IPS-18a (cell line): ENCODE measurements around the gene SMIM32.

Experiments
- H3K27ac ChIP-seq: one replicate; pipeline ENCODE4 v1.5.1; 2013; ENCODE audit warnings: low read length
- H3K27me3 ChIP-seq: one replicate; pipeline ENCODE4 v1.6.1; 2013; ENCODE audit warnings: mild to moderate bottlenecking, low read length; ENCODE audit not compliant: control insufficient read depth, insufficient read depth
- H3K36me3 ChIP-seq: one replicate; pipeline ENCODE4 v1.6.1; 2013; ENCODE audit warnings: low read depth, low read length; ENCODE audit not compliant: control insufficient read depth
- H3K4me1 ChIP-seq: one replicate; pipeline ENCODE4 v1.6.1; 2013; ENCODE audit warnings: low read depth, low read length; ENCODE audit not compliant: control insufficient read depth
- H3K4me3 ChIP-seq: one replicate; pipeline ENCODE4 v1.5.1; 2013; ENCODE audit warnings: low read length
- H3K9ac ChIP-seq: one replicate; pipeline ENCODE4 v1.6.1; 2013; ENCODE audit warnings: mild to moderate bottlenecking, low read length, moderate library complexity
- H3K9me3 ChIP-seq: one replicate; pipeline ENCODE4 v1.6.1; 2013; ENCODE audit warnings: low read depth, low read length; ENCODE audit not compliant: control insufficient read depth

SMIM32 gene

GRCh38 chr5:136174021-136174659, 18.8 kb downstream of the SMIM32 start:
- H3K4me1 ChIP-seq = no peaks in the 10 kb centered on the region
- no peaks in the 10 kb centered on the region for H3K27me3 ChIP-seq
- H3K9me3 ChIP-seq = no peaks in the 10 kb centered on the region
- H3K27ac ChIP-seq = no peak overlapping the region
- H3K36me3 ChIP-seq = peaks cover 37% of the 10 kb centered on the region
- no peak overlapping the region for H3K9ac ChIP-seq
- no peak overlapping the region for H3K4me3 ChIP-seq

- Histone ChIP-seq H3K9ac (no peak overlapping the region), H3K36me3 (peaks cover 30% of the 10 kb centered on the region), H3K4me3 (no peak overlapping the region), H3K27me3 (no peaks in the 10 kb centered on the region), H3K27ac (no peak overlapping the region), H3K4me1 (no peaks in the 10 kb centered on the region), H3K9me3 (no peaks in the 10 kb centered on the region)
Observed at GRCh38 chr5:136169218-136169617, 23.7 kb downstream of the SMIM32 start.

- Histone ChIP-seq H3K9me3 (no peaks in the 10 kb centered on the region), H3K36me3 (peaks cover 38% of the 10 kb centered on the region), H3K27ac (no peak overlapping the region), H3K4me3 (no peak overlapping the region), H3K9ac (no peak overlapping the region), H3K27me3 (no peaks in the 10 kb centered on the region), H3K4me1 (no peaks in the 10 kb centered on the region)
Observed at GRCh38 chr5:136166909-136167308, 26.1 kb downstream of the SMIM32 start.

- Histone ChIP-seq H3K9ac (no peak overlapping the region), H3K27me3 (no peaks in the 10 kb centered on the region), H3K9me3 (no peaks in the 10 kb centered on the region), H3K4me3 (no peak overlapping the region), H3K27ac (no peak overlapping the region), H3K4me1 (no peaks in the 10 kb centered on the region), H3K36me3 (peaks cover 48% of the 10 kb centered on the region)
Observed at GRCh38 chr5:136164226-136164625, 28.7 kb downstream of the SMIM32 start.

GRCh38 chr5:136162008-136162407, 31.0 kb downstream of the SMIM32 start:
- no peaks in the 10 kb centered on the region for H3K9me3 ChIP-seq
- no peak overlapping the region for H3K27ac ChIP-seq
- peaks cover 42% of the 10 kb centered on the region for H3K36me3 ChIP-seq
- H3K4me1 ChIP-seq = no peaks in the 10 kb centered on the region
- no peak overlapping the region for H3K9ac ChIP-seq
- H3K27me3 ChIP-seq = no peaks in the 10 kb centered on the region
- no peak overlapping the region for H3K4me3 ChIP-seq

- no peak overlapping the region for H3K27ac ChIP-seq
- H3K9me3 ChIP-seq = no peaks in the 10 kb centered on the region
Observed at GRCh38 chr5:136159457-136159856, 33.5 kb downstream of the SMIM32 start.

GRCh38 chr5:136157514-136157913, 35.4 kb downstream of the SMIM32 start:
- no peak overlapping the region for H3K27ac ChIP-seq
- no peaks in the 10 kb centered on the region for H3K9me3 ChIP-seq
- H3K4me1 ChIP-seq = no peaks in the 10 kb centered on the region
- no peak overlapping the region for H3K9ac ChIP-seq
- H3K36me3 ChIP-seq = peaks cover 51% of the 10 kb centered on the region
- no peak overlapping the region for H3K4me3 ChIP-seq
- no peaks in the 10 kb centered on the region for H3K27me3 ChIP-seq

More at GRCh38 chr5:136159457-136159856, 33.5 kb downstream of the SMIM32 start:
- Histone ChIP-seq H3K4me3 (no peak overlapping the region), H3K4me1 (no peaks in the 10 kb centered on the region), H3K36me3 (peaks cover 57% of the 10 kb centered on the region), H3K27me3 (no peaks in the 10 kb centered on the region), H3K9ac (no peak overlapping the region)

GRCh38 chr5:136155761-136156160, 37.2 kb downstream of the SMIM32 start:
- H3K4me1 ChIP-seq = no peaks in the 10 kb centered on the region
- H3K4me3 ChIP-seq = no peak overlapping the region
- H3K9ac ChIP-seq = no peak overlapping the region
- H3K9me3 ChIP-seq = no peaks in the 10 kb centered on the region
- H3K27ac ChIP-seq = no peak overlapping the region
- H3K36me3 ChIP-seq = peaks cover 43% of the 10 kb centered on the region
- no peaks in the 10 kb centered on the region for H3K27me3 ChIP-seq

- no peak overlapping the region for H3K27ac ChIP-seq
- H3K4me1 ChIP-seq = no peaks in the 10 kb centered on the region
- H3K4me3 ChIP-seq = no peak overlapping the region
- no peaks in the 10 kb centered on the region for H3K27me3 ChIP-seq
- peaks cover 36% of the 10 kb centered on the region for H3K36me3 ChIP-seq
- no peak overlapping the region for H3K9ac ChIP-seq
- H3K9me3 ChIP-seq = no peaks in the 10 kb centered on the region
Observed at GRCh38 chr5:136155078-136155477, 37.9 kb downstream of the SMIM32 start.

GRCh38 chr5:136153581-136154236, 39.3 kb downstream of the SMIM32 start:
- no peak overlapping the region for H3K4me3 ChIP-seq
- H3K36me3 ChIP-seq = peaks cover 36% of the 10 kb centered on the region
- no peaks in the 10 kb centered on the region for H3K9me3 ChIP-seq
- peaks cover 6% of the 10 kb centered on the region for H3K4me1 ChIP-seq
- H3K9ac ChIP-seq = no peak overlapping the region
- no peak overlapping the region for H3K27ac ChIP-seq
- H3K27me3 ChIP-seq = no peaks in the 10 kb centered on the region

GRCh38 chr5:136149891-136150290, 43.1 kb downstream of the SMIM32 start:
- no peak overlapping the region for H3K27ac ChIP-seq
- no peak overlapping the region for H3K4me3 ChIP-seq
- peaks cover 6% of the 10 kb centered on the region for H3K4me1 ChIP-seq
- H3K9me3 ChIP-seq = no peaks in the 10 kb centered on the region
- H3K9ac ChIP-seq = no peak overlapping the region
- H3K36me3 ChIP-seq = peaks cover 21% of the 10 kb centered on the region
- H3K27me3 ChIP-seq = no peaks in the 10 kb centered on the region

GRCh38 chr5:136147632-136148031, 45.3 kb downstream of the SMIM32 start:
- no peak overlapping the region for H3K27ac ChIP-seq
- H3K36me3 ChIP-seq = peaks cover 6% of the 10 kb centered on the region
- H3K27me3 ChIP-seq = no peaks in the 10 kb centered on the region
- no peak overlapping the region for H3K9ac ChIP-seq
- peaks cover 6% of the 10 kb centered on the region for H3K4me1 ChIP-seq
- H3K4me3 ChIP-seq = no peak overlapping the region
- no peaks in the 10 kb centered on the region for H3K9me3 ChIP-seq
